ENCODE measurements around the gene FOXI1.

DNA sequence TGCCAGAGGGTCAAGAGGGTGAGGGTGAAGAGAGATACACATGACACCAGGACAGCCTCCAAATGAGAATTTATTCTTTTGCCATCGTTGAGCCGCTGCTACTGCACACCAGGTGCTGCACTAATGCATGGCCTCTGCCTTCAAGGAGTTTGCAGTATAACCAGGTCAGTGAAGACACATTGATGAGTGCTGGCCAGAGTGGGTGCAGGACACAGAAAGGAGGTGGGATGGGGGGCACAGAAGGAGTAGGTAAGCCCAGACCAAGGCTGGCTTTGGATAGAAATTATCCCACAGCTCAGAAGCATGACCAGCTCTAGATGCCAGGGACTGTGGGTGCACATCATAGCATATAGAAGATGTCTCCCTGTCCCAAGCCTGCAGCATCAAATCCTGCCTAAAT, 38.0 kb downstream of the FOXI1 start:
- TF ChIP-seq, protein P1, sequence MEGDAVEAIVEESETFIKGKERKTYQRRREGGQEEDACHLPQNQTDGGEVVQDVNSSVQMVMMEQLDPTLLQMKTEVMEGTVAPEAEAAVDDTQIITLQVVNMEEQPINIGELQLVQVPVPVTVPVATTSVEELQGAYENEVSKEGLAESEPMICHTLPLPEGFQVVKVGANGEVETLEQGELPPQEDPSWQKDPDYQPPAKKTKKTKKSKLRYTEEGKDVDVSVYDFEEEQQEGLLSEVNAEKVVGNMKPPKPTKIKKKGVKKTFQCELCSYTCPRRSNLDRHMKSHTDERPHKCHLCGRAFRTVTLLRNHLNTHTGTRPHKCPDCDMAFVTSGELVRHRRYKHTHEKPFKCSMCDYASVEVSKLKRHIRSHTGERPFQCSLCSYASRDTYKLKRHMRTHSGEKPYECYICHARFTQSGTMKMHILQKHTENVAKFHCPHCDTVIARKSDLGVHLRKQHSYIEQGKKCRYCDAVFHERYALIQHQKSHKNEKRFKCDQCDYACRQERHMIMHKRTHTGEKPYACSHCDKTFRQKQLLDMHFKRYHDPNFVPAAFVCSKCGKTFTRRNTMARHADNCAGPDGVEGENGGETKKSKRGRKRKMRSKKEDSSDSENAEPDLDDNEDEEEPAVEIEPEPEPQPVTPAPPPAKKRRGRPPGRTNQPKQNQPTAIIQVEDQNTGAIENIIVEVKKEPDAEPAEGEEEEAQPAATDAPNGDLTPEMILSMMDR (IDR thresholded peaks at IDR 0.05): no peak
- TF ChIP-seq POLR2AphosphoS5 (IDR thresholded peaks at IDR 0.05): no peak
